ENCODE measurements around the gene FGF3. TPM values are rescaled to one million over a fixed set of nuclear protein-coding genes. Genes with fewer than 3 reads are reported as not detected.
A peak's percentile ranks its signal among the peaks of the same experiment; 100 is the strongest.

The FGF3 gene
- total and polyA plus RNA-seq, 8 donors = not detected

- ATAC-seq = no peak
- 44 to 52% methylated on average over 5 of the region's 5 CpGs for WGBS, 2 donors
Observed at GRCh38 chr11:69820441-69820840, 1.2 kb upstream of the FGF3 start.

GRCh38 chr11:69819541-69820070, 390 bp upstream of the FGF3 start:
- H3K4me3 ChIP-seq = no peak overlapping the region
- intact Hi-C loops (cut with DNase I) = no loop called here
- no peaks in the 10 kb centered on the region for H3K4me1 ChIP-seq
- H3K36me3 ChIP-seq = no peaks in the 10 kb centered on the region
- 1 to 2% methylated on average over 40 of the region's 40 CpGs for WGBS, 2 donors
- H3K9me3 ChIP-seq = no peaks in the 10 kb centered on the region
- FAIRE-seq = no peak
- TF ChIP-seq CTCF (IDR thresholded peaks at IDR 0.05) = no peak
- no peak overlapping the region for H3K27ac ChIP-seq
- peak in 1 of 6 donors; percentile 39 for DNase-seq
- no peak for ATAC-seq
- H3K27me3 ChIP-seq = peaks cover 0 to 5% (median 1%) of the 10 kb centered on the region in 4 donors

More at GRCh38 chr11:69820441-69820840, 1.2 kb upstream of the FGF3 start:
- FAIRE-seq (no peak), DNase-seq (peak in 1 of 6 donors; percentile 33)
- no peak overlapping the region for H3K27ac ChIP-seq
- TF ChIP-seq CTCF (IDR thresholded peaks at IDR 0.05) = no peak
- H3K36me3 ChIP-seq = no peaks in the 10 kb centered on the region
- H3K27me3 ChIP-seq = peaks cover 0 to 5% (median 1%) of the 10 kb centered on the region in 4 donors
- no peaks in the 10 kb centered on the region for H3K4me1 ChIP-seq
- no peaks in the 10 kb centered on the region for H3K9me3 ChIP-seq
- H3K4me3 ChIP-seq = no peak overlapping the region
- intact Hi-C loops (cut with DNase I) = no loop called here

- H3K27ac ChIP-seq = no peak overlapping the region
- WGBS, 2 donors = 0 to 1% methylated on average over 29 to 31 of the region's 31 CpGs
- TF ChIP-seq CTCF (IDR thresholded peaks at IDR 0.05) = no peak
- H3K4me1 ChIP-seq = no peaks in the 10 kb centered on the region
- intact Hi-C loops (cut with DNase I) = no loop called here
- no peaks in the 10 kb centered on the region for H3K9me3 ChIP-seq
- H3K4me3 ChIP-seq = no peak overlapping the region
- ATAC-seq (no peak), FAIRE-seq (no peak), DNase-seq (peak in 1 of 6 donors; percentile 59)
- peaks cover 0 to 5% (median 1%) of the 10 kb centered on the region in 4 donors for H3K27me3 ChIP-seq
- H3K36me3 ChIP-seq = no peaks in the 10 kb centered on the region
Observed at GRCh38 chr11:69818231-69818602, 999 bp downstream of the FGF3 start.

- TF ChIP-seq CTCF (IDR thresholded peaks at IDR 0.05) = no peak
- Histone ChIP-seq H3K9me3 (no peaks in the 10 kb centered on the region), H3K27ac (no peak overlapping the region), H3K4me3 (no peak overlapping the region), H3K4me1 (no peaks in the 10 kb centered on the region), H3K27me3 (peaks cover 0 to 5% (median 1%) of the 10 kb centered on the region in 4 donors), H3K36me3 (no peaks in the 10 kb centered on the region)
- DNase-seq = peak in 1 of 6 donors; percentile 72
- no peak for FAIRE-seq
- WGBS, 2 donors = 1% methylated on average over 100 to 107 of the region's 107 CpGs
- intact Hi-C loops (cut with DNase I) = no loop called here
- no peak for ATAC-seq
Observed at GRCh38 chr11:69817265-69818230, 1.7 kb downstream of the FGF3 start.
